NOMO-1 (cell line): Measurements from ENCODE around the gene PCDHB2.
"Not testable (repeated sequence)": the region's sequence is repeated elsewhere in the genome, so short reads cannot be mapped to it uniquely, and the experiment has no call there.

Experiments used
- DNase-seq, 2 experiments: peaks; one replicate each; lab custom pipeline; 2025; ENCODE audit not compliant: unreplicated experiment in 2 of 2; lab: John Stamatoyannopoulos, UW

The PCDHB2 gene

DNA sequence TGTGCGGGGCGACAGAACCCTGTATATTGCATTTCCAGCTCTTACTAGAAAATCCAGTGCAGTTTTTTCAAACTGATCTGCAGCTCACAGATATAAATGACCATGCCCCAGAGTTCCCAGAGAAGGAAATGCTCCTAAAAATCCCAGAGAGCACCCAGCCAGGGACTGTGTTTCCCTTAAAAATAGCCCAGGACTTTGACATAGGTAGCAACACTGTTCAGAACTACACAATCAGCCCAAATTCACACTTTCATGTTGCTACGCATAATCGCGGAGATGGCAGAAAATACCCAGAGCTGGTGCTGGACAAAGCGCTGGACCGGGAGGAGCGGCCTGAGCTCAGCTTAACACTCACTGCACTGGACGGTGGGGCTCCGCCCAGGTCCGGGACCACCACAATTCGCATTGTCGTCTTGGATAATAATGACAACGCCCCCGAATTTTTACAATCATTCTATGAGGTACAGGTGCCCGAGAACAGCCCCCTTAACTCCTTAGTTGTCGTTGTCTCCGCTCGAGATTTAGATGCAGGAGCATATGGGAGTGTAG lies 41.4 kb downstream of the PCDHB2 start:
- no peak for DNase-seq

DNA sequence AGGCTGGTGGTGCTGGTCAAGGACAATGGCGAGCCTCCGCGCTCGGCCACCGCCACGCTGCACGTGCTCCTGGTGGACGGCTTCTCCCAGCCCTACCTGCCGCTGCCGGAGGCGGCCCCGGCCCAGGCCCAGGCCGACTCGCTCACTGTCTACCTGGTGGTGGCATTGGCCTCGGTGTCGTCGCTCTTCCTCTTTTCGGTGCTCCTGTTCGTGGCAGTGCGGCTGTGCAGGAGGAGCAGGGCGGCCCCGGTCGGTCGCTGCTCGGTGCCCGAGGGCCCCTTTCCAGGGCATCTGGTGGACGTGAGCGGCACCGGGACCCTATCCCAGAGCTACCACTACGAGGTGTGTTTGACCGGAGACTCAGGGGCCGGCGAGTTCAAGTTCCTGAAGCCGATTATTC lies 42.9 kb downstream of the PCDHB2 start:
- not testable (repeated sequence) for DNase-seq
